IPS-NIHi11 (cell line): ENCODE results near the gene CENPQ.
"Not testable (repeated sequence)": the region's sequence is repeated elsewhere in the genome, so short reads cannot be mapped to it uniquely, and the experiment has no call there.

Experiments used
- DNase-seq: peaks from one replicate; pipeline ENCODE4 v3.0.0; 2012; ENCODE audit warnings: mixed read lengths, low spot score

CENPQ gene, protein sequence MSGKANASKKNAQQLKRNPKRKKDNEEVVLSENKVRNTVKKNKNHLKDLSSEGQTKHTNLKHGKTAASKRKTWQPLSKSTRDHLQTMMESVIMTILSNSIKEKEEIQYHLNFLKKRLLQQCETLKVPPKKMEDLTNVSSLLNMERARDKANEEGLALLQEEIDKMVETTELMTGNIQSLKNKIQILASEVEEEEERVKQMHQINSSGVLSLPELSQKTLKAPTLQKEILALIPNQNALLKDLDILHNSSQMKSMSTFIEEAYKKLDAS

GRCh38 chr6:49462927-49463611 lies at the start of gene CENPQ, which contains the start of gene MMUT:
TSS of gene CENPQ (plus strand) at chr6:49463370. CDS start at chr6:49470177, 6,807 bp downstream.
TSS of gene MMUT (minus strand) at chr6:49463253. CDS start at chr6:49459466, 3,787 bp downstream.
- DNase-seq, result peak; percentile 95

- no peak for DNase-seq
Observed at GRCh38 chr6:49415358-49415757, 47.8 kb upstream of the CENPQ start.

- DNase-seq, result no peak
Observed at GRCh38 chr6:49416195-49416594, 47.0 kb upstream of the CENPQ start.

DNA sequence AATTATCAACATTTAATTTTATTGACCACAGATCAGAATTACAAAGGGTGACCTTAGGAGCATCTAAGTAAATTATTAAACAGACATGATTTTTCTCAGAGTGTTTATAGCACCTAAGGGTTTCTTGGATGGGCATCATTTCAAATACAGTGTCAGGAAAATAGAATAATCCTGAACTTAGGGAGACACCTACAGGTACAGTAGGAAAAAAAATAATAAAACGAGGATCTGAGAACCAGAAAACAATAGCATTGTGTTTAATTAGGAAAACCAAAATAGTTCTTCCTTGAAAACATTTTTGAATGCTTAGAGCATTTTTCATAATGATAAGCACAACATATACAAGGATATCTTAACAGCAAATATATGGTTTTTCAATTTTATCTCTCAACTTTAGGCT lies 39.4 kb upstream of the CENPQ start:
- DNase-seq, result no peak

- DNase-seq, result no peak
Observed at GRCh38 chr6:49430187-49430586, 33.0 kb upstream of the CENPQ start.

- DNase-seq, result no peak
Observed at GRCh38 chr6:49430866-49431265, 32.3 kb upstream of the CENPQ start.

DNA sequence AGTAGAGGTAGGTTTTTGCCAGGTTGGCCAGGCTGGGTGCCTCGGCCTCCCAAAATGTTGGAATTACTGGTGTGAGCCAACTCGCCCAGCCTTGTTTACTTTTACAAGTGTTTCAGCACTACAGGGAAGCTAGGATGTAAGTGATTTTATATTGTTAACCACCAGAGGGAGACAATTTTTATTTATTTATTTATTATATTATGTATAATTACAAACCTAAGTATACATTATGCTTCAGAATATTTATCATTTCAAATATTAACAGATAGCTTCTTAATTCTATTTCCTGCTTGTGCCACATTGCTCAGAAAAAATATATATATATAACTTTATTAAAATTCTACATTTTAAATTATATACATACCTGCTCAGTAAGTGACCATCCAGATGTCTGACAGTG lies 9.9 kb upstream of the CENPQ start:
- DNase-seq, result peak; percentile 5

- DNase-seq, result no peak
Observed at GRCh38 chr6:49454787-49455709, 8.1 kb upstream of the CENPQ start.

DNA sequence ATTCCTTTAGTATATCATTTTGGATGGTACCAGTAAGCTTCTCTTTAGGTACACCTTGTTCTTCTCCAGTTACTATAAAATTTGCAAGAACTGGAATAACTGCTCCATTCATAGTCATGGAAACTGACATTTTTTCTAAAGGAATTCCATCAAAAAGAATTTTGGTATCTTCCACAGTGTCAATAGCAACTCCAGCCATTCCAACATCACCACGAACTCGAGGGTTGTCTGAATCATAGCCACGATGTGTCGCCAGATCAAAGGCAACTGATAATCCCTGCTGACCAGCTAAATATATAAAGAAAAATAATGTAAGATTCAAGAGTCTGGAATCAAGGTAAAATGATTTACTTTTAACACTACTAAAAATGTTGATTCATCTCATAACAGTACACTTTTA lies 5.4 kb upstream of the CENPQ start:
- no peak for DNase-seq

DNA sequence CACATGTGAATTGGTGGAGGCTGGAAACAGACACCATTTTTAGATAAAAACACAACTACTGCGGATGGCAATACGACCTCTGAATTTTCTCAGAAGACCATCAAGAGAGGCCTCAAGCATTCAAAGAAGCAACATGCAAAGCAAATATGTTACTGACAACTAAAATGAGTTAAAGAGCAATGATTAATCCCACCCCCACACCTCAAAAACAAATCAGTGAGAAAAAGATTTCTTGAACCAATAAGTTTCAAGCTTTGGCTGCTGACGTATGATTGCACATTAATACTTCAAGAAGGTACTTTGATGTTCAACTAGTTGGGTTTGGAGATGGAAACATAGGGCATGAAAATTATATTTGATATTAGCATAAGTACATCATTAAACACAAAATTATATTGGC lies 1.1 kb upstream of the CENPQ start:
- DNase-seq, result no peak

- peak; percentile 3 for DNase-seq
Observed at GRCh38 chr6:49462599-49462926, 607 bp upstream of the CENPQ start.

DNA sequence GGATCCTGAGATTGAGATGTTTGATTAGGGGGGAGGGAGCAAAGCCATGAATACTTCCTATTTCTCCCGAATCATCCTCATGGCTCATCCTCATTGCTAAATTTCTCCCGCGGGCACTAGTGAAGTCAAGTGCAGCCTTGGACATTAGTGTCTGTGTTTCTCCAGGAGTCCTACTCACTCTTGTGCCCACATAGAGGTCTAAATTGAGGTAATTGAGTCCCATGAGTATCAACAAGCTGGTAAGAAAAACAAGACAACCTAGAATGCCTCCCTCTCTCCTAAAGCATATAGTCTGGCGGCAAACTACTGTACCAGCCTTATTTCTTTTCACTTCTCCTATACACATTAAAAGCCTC lies 420 bp downstream of the CENPQ start:
- DNase-seq, result no peak

DNA sequence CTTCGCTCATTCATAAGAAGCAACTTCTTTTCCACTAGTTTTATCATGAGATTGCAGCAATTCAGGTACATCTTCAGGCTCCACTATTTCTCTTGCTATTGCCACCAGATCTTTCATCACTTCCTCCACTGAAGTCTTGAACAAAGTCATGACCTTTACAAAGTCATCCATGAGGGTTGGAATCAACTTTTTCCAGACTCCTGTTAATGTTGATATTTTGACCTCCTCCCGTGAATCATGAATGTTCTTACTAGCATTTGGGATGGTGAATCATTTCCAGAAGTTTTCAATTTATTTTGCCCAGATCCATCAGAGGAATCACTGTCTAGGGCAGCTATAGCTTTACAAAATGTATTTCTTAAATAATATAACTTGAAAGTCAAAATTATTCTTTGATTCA lies 1.5 kb downstream of the CENPQ start:
- DNase-seq, result no peak

DNA sequence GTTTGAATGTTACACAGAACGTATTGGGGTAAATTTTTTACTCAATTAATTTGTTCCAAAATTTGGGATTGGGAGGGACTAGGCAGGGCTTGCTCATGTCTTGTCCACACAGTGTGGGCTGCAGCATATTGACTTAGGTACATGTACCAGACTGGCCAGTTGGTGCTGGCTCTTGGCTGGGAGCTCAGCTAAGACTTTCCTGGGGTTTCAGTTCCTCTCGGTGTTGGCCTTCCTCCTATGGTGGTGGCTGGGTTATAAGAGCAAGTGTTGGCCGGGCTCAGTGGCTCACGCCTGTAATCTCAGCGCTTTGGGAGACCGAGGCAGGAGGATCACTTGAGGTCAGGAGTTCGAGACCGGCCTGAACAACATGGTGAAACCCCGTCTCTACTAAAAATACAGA lies 4.9 kb downstream of the CENPQ start:
- DNase-seq, result no peak

- not testable (repeated sequence) for DNase-seq
Observed at GRCh38 chr6:49476564-49476963, 13.4 kb downstream of the CENPQ start.

- DNase-seq, result no peak
Observed at GRCh38 chr6:49479308-49479970, 16.3 kb downstream of the CENPQ start.

DNA sequence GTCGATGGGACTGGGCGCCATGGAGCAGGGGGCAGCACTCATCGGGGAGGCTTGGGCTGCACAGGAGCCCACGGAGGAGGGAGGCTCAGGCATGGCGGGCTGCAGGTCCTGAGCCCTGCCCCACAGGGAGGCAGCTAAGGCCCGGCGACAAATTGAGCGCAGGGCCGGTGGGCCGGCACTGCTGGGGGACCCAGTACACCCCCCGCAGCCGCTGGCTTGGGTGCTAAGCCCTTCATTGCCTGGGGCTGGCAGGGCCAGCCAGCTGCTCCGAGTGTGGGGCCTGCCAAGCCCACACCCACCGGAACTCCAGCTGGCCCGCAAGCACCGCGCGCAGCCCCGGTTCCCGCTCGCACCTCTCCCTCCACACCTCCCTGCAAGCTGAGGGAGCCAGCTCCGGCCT lies 18.7 kb downstream of the CENPQ start:
- not testable (repeated sequence) for DNase-seq

GRCh38 chr6:49483380-49483779 lies 20.2 kb downstream of the CENPQ start:
- DNase-seq, result not testable (repeated sequence)

DNA sequence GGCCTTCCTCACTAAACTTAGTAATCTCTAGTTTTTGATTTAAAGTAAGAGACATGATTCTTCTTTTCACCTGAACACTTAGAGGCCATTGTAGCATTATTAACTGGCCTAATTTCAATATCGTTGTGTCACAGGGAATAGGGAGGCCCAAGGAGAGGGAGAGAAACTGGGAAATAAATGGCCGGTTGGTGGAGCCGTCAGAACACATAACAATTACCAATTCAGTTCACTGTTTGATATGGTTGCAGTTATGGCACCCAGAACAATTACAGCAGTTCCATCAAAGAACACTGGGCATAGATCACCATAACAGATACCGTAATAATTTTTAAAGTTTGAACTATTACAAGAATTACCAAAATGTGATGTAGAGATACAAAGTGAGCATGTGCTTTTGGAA lies 27.5 kb downstream of the CENPQ start:
- DNase-seq, result no peak

DNA sequence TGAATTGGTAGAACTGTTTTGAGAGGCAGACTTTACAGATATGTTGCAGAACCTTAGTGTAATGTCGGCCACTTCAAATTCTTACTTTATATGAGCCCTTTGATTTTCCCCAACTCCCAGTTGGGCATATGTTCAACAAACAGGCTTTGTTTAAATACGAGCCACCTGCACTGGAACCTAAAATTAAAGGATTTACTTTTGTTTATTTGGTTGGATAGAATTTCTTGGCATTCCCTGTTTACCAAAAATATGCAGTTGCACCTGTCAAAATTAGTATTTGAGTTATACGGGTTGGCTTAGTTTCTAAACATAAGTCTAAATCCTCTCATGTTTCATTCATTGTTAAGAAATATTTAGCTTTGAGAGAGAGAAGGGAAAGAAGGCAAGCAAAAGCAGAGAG lies 34.1 kb downstream of the CENPQ start:
- DNase-seq, result no peak

GRCh38 chr6:49499126-49499525 lies 36.0 kb downstream of the CENPQ start:
- DNase-seq, result no peak

DNA sequence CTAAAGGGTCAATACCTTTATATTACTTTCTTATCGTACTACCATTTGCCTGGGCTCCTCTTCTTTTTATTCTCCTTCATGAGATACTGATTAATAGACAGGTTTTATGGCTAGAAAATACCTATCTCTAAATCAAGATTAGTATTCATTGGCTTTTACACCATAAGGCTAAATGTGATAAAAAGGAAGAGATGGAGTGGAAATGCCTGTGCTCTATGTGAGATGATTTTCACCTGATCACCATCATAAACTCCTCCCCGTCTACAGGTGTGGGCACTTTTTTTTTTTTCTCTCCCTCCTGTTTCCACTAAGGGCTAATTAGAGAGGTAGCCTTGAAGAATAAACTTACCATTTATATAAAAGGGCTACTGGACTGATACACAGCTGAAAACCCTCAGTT lies 36.5 kb downstream of the CENPQ start, which contains the start of gene GLYATL3:
Gene GLYATL3 (plus strand): TSS at position 301 of the 400 bp plus-strand sequence. CDS start 12,068 bp downstream, outside the sequence.
- DNase-seq, result no peak
